ENCODE results near the gene EDEM2. TPM values are rescaled to one million over a fixed set of nuclear protein-coding genes. Genes with fewer than 3 reads are reported as not detected.

EDEM2 gene
- total RNA-seq, 1 experiment from 2014 or later = 34.7 TPM

DNA sequence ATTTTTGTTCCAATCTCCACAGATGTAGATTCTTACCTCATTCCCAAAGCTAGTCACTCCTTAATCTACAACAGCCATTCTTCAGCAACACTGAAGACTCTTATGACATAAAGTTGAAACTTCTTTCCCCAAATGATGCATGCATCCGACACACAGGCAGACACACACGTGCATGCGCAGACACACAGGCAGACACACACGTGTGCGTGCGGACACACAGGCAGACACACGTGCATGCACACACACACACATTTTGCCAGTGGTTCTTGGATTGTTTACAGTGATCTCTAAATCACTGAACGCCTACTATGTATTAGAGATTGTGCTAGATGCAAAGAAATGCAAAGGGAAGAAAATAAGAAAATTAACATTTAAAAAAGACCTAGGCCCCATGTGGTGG lies 45.5 kb downstream of the EDEM2 start:
- CTCF ChIA-PET = no interaction called here
- intact Hi-C loops (cut with micrococcal nuclease; ENCODE audit: unreplicated experiment) (no loop called here), in situ Hi-C loops (cut with HindIII; ENCODE audit: low pct_unique_long_range_greater_than_20kb, low sequenced_read_pairs) (no loop called here)
- no peak overlapping the region for H3K4me3 ChIP-seq (ENCODE audit: low read depth in 2 of 2, low read length in 2 of 2)
- no peak for DNase-seq (ENCODE audit: low read depth, low spot score)
- TF ChIP-seq SIN3A (IDR thresholded peaks at IDR 0.05; ENCODE audit: borderline replicate concordance, insufficient read depth, low read depth, low read length) (no peak), TCF7L2 (IDR thresholded peaks at IDR 0.05; ENCODE audit: low read depth, low read length) (no peak), POLR2AphosphoS5 (IDR thresholded peaks at IDR 0.05; ENCODE audit: low read depth, low read length) (no peak)
- TF ChIP-seq, protein P1, sequence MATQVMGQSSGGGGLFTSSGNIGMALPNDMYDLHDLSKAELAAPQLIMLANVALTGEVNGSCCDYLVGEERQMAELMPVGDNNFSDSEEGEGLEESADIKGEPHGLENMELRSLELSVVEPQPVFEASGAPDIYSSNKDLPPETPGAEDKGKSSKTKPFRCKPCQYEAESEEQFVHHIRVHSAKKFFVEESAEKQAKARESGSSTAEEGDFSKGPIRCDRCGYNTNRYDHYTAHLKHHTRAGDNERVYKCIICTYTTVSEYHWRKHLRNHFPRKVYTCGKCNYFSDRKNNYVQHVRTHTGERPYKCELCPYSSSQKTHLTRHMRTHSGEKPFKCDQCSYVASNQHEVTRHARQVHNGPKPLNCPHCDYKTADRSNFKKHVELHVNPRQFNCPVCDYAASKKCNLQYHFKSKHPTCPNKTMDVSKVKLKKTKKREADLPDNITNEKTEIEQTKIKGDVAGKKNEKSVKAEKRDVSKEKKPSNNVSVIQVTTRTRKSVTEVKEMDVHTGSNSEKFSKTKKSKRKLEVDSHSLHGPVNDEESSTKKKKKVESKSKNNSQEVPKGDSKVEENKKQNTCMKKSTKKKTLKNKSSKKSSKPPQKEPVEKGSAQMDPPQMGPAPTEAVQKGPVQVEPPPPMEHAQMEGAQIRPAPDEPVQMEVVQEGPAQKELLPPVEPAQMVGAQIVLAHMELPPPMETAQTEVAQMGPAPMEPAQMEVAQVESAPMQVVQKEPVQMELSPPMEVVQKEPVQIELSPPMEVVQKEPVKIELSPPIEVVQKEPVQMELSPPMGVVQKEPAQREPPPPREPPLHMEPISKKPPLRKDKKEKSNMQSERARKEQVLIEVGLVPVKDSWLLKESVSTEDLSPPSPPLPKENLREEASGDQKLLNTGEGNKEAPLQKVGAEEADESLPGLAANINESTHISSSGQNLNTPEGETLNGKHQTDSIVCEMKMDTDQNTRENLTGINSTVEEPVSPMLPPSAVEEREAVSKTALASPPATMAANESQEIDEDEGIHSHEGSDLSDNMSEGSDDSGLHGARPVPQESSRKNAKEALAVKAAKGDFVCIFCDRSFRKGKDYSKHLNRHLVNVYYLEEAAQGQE (IDR thresholded peaks at IDR 0.05; ENCODE audit: insufficient read depth in 1 of 2, low read depth in 2 of 2, low read length in 1 of 2) = no peak
- TF ChIP-seq, protein P2, sequence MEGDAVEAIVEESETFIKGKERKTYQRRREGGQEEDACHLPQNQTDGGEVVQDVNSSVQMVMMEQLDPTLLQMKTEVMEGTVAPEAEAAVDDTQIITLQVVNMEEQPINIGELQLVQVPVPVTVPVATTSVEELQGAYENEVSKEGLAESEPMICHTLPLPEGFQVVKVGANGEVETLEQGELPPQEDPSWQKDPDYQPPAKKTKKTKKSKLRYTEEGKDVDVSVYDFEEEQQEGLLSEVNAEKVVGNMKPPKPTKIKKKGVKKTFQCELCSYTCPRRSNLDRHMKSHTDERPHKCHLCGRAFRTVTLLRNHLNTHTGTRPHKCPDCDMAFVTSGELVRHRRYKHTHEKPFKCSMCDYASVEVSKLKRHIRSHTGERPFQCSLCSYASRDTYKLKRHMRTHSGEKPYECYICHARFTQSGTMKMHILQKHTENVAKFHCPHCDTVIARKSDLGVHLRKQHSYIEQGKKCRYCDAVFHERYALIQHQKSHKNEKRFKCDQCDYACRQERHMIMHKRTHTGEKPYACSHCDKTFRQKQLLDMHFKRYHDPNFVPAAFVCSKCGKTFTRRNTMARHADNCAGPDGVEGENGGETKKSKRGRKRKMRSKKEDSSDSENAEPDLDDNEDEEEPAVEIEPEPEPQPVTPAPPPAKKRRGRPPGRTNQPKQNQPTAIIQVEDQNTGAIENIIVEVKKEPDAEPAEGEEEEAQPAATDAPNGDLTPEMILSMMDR (IDR thresholded peaks at IDR 0.05) = no peak
- no peak for ATAC-seq
- H3K27ac ChIP-seq (ENCODE audit: low read length) = no peak overlapping the region
- no peaks in the 10 kb centered on the region for H3K27me3 ChIP-seq (ENCODE audit: control insufficient read depth, insufficient read depth, low read length)
- no peaks in the 10 kb centered on the region for H3K36me3 ChIP-seq (ENCODE audit: control insufficient read depth, insufficient read depth, low read length)
- H3K9me3 ChIP-seq (ENCODE audit: control insufficient read depth, insufficient read depth, low read depth, low read length) = no peaks in the 10 kb centered on the region
- POLR2A ChIA-PET = no interaction called here
- BruUV-seq (replicated peaks) = no TSS peak
- H3K4me1 ChIP-seq (ENCODE audit: control insufficient read depth, insufficient read depth, low read length) = no peaks in the 10 kb centered on the region

- no peaks in the 10 kb centered on the region; the same call in 1 of the 2 replicates for H3K36me3 ChIP-seq (ENCODE audit: control insufficient read depth, insufficient read depth, low read length)
- DNase-seq (ENCODE audit: low read depth, low spot score) (peak; percentile 67), ATAC-seq (no peak)
- no TSS peak for BruUV-seq (replicated peaks)
- ChIA-PET CTCF (no interaction called here), POLR2A (no interaction called here)
- intact Hi-C loops (cut with micrococcal nuclease; ENCODE audit: unreplicated experiment) (loop anchor here (10.0 kb wide), 1 partner anchor 219 kb away; the partner anchor contains the start of genes ACSS2 and GGT7), in situ Hi-C loops (cut with HindIII; ENCODE audit: low pct_unique_long_range_greater_than_20kb, low sequenced_read_pairs) (no loop called here)
- peaks cover 10% of the 10 kb centered on the region for H3K4me1 ChIP-seq (ENCODE audit: control insufficient read depth, insufficient read depth, low read length)
- peak overlapping the region; percentile 83 for H3K27ac ChIP-seq (ENCODE audit: low read length)
- TF ChIP-seq, protein P1 (IDR thresholded peaks at IDR 0.05; ENCODE audit: insufficient read depth in 1 of 2, low read depth in 2 of 2, low read length in 1 of 2) = no peak
- TF ChIP-seq POLR2AphosphoS5 (IDR thresholded peaks at IDR 0.05; ENCODE audit: low read depth, low read length) (no peak), TCF7L2 (IDR thresholded peaks at IDR 0.05; ENCODE audit: low read depth, low read length) (no peak), SIN3A (IDR thresholded peaks at IDR 0.05; ENCODE audit: borderline replicate concordance, insufficient read depth, low read depth, low read length) (no peak)
- TF ChIP-seq, protein P2 (IDR thresholded peaks at IDR 0.05) = no peak
- no peaks in the 10 kb centered on the region for H3K9me3 ChIP-seq (ENCODE audit: control insufficient read depth, insufficient read depth, low read depth, low read length)
- no peaks in the 10 kb centered on the region for H3K27me3 ChIP-seq (ENCODE audit: control insufficient read depth, insufficient read depth, low read length)
- peak overlapping the region; percentile 78 to 85 for H3K4me3 ChIP-seq (ENCODE audit: low read depth in 2 of 2, low read length in 2 of 2)
Observed at GRCh38 chr20:35093267-35093884, 53.8 kb downstream of the EDEM2 start.

Measured in Panc1 (cell line).